Upper lobe of right lung (tissue), 1 donor: Measurements from ENCODE around the gene TMEM44. TPM values are rescaled to one million over a fixed set of nuclear protein-coding genes. Genes with fewer than 3 reads are reported as not detected.

ENCODE experiments used
- ATAC-seq: fragments of 200-7000 bp; cut with Tn5 transposase; one replicate; pipeline ENCODE4 v1.9.1; 2020; ENCODE audit warnings: mild to moderate bottlenecking, moderate library complexity
- DNase-seq: peaks from one replicate; pipeline ENCODE4 v3.0.0-alpha.2; 2020
- H3K27ac ChIP-seq: fragments of 200-600 bp; one replicate; pipeline ENCODE4 v1.8.0; 2022
- H3K27me3 ChIP-seq: fragments of 200-600 bp; one replicate; pipeline ENCODE4 v1.8.0; 2022; ENCODE audit warnings: mild to moderate bottlenecking
- H3K36me3 ChIP-seq: fragments of 200-600 bp; one replicate; pipeline ENCODE4 v1.8.0; 2022
- H3K4me1 ChIP-seq: fragments of 200-600 bp; one replicate; pipeline ENCODE4 v1.8.0; 2022
- H3K4me3 ChIP-seq: fragments of 200-600 bp; one replicate; pipeline ENCODE4 v1.8.0; 2022; ENCODE audit warnings: mild to moderate bottlenecking
- H3K9me3 ChIP-seq: fragments of 200-600 bp; one replicate; pipeline ENCODE4 v1.8.0; 2022
- CTCF ChIP-seq: fragments of 200-600 bp; IDR thresholded peaks from one replicate; pipeline ENCODE4 v1.8.0; 2022; ENCODE audit warnings: antibody characterized with exemption
- intact Hi-C: fragments of 100-400 bp; cut with DNase I; formaldehyde crosslinking; loops from one replicate; pipeline ENCODE4 v1.11.0; 2022
- total RNA-seq: library from RNA; stranded (reverse); fragmentation: NEBNext Ultra II Directional; extraction: Animal tissue kit (Norgen Biotek cat#: 25700); gene quantifications from one replicate; pipeline ENCODE4 v1.2.1, GENCODE V29; 2021
- donor health status: DM: no; HTN: yes; CAD: no; lungs with severe emphysema.

Gene TMEM44
- total RNA-seq, 1 donor from 2014 or later: 25.3 TPM

- ATAC-seq (no peak), DNase-seq (no peak)
- Histone ChIP-seq H3K4me1 (peaks cover 3% of the 10 kb centered on the region), H3K27me3 (no peaks in the 10 kb centered on the region), H3K36me3 (peaks cover 55% of the 10 kb centered on the region), H3K4me3 (no peak overlapping the region), H3K27ac (peak overlapping the region; percentile 49), H3K9me3 (no peaks in the 10 kb centered on the region)
- TF ChIP-seq CTCF: no peak
- intact Hi-C loops: no loop called here
These were observed 7.6 kb upstream of the TMEM44 start for GRCh38 chr3:194640829-194641228.

GRCh38 chr3:194638991-194639605 lies 5.9 kb upstream of the TMEM44 start:
- H3K27ac ChIP-seq: peak overlapping the region; percentile 63
- no peaks in the 10 kb centered on the region for H3K9me3 ChIP-seq
- no peak for TF ChIP-seq CTCF
- intact Hi-C loops: no loop called here
- H3K4me1 ChIP-seq: peaks cover 3% of the 10 kb centered on the region
- DNase-seq (no peak), ATAC-seq (no peak)
- no peak overlapping the region for H3K4me3 ChIP-seq
- peaks cover 41% of the 10 kb centered on the region for H3K36me3 ChIP-seq
- H3K27me3 ChIP-seq: no peaks in the 10 kb centered on the region

GRCh38 chr3:194637541-194638400 lies 4.6 kb upstream of the TMEM44 start:
- H3K27me3 ChIP-seq: no peaks in the 10 kb centered on the region
- ATAC-seq: no peak
- no peaks in the 10 kb centered on the region for H3K9me3 ChIP-seq
- H3K4me1 ChIP-seq: peaks cover 3% of the 10 kb centered on the region
- peaks cover 29% of the 10 kb centered on the region for H3K36me3 ChIP-seq
- no peak overlapping the region for H3K27ac ChIP-seq
- no peak for DNase-seq
- intact Hi-C loops: no loop called here
- TF ChIP-seq CTCF: no peak
- H3K4me3 ChIP-seq: no peak overlapping the region

- H3K36me3 ChIP-seq: peaks cover 22% of the 10 kb centered on the region
- no peak for TF ChIP-seq CTCF
- no peaks in the 10 kb centered on the region for H3K27me3 ChIP-seq
- intact Hi-C loops: no loop called here
- no peak overlapping the region for H3K4me3 ChIP-seq
- H3K27ac ChIP-seq: no peak overlapping the region
- peaks cover 3% of the 10 kb centered on the region for H3K4me1 ChIP-seq
- no peak for DNase-seq
- H3K9me3 ChIP-seq: no peaks in the 10 kb centered on the region
- ATAC-seq: no peak
These were observed 3.8 kb upstream of the TMEM44 start for GRCh38 chr3:194637066-194637465.

- TF ChIP-seq CTCF: no peak
- peak; percentile 73 for DNase-seq
- Histone ChIP-seq H3K36me3 (peaks cover under 1% of the 10 kb centered on the region), H3K27ac (peak overlapping the region; percentile 68), H3K9me3 (no peaks in the 10 kb centered on the region), H3K4me1 (no peaks in the 10 kb centered on the region), H3K27me3 (no peaks in the 10 kb centered on the region), H3K4me3 (peak overlapping the region; percentile 69)
- intact Hi-C loops: no loop called here
- peak; percentile 44 for ATAC-seq
These were observed 340 bp downstream of the TMEM44 start for GRCh38 chr3:194632809-194633348.
